GM19468 (cell line): ENCODE results near the gene LARP1.

ENCODE experiments used
- ATAC-seq: cut with Tn5 transposase; IDR thresholded peaks from one replicate; pipeline ENCODE4 v1.9.1; 2021; ENCODE audit warnings: mild to moderate bottlenecking, moderate library complexity, moderate number of reproducible peaks; ENCODE audit not compliant: unreplicated experiment; ENCODE audit errors: extremely low read depth

Gene LARP1

GRCh38 chr5:154784856-154785255 is 29.7 kb downstream of the LARP1 start:
- no peak for ATAC-seq

- no peak for ATAC-seq
These were observed 31.2 kb downstream of the LARP1 start for GRCh38 chr5:154786414-154786813.

GRCh38 chr5:154788212-154788611 is 33.0 kb downstream of the LARP1 start:
- ATAC-seq: no peak

GRCh38 chr5:154791535-154791934 is 36.4 kb downstream of the LARP1 start:
- ATAC-seq: peak; percentile 74

- ATAC-seq: no peak
These were observed 38.7 kb downstream of the LARP1 start for GRCh38 chr5:154793599-154794524.

GRCh38 chr5:154794525-154795234 is 39.5 kb downstream of the LARP1 start:
- ATAC-seq: no peak

- no peak for ATAC-seq
These were observed 40.0 kb downstream of the LARP1 start for GRCh38 chr5:154795235-154795596.

- ATAC-seq: no peak
These were observed 42.6 kb downstream of the LARP1 start for GRCh38 chr5:154797762-154798161.

GRCh38 chr5:154800582-154800981 is 45.4 kb downstream of the LARP1 start:
- no peak for ATAC-seq

- ATAC-seq: no peak
These were observed 45.9 kb downstream of the LARP1 start for GRCh38 chr5:154801083-154801482.

GRCh38 chr5:154802050-154802449 is 46.9 kb downstream of the LARP1 start:
- ATAC-seq: no peak

- ATAC-seq: no peak
These were observed 51.0 kb downstream of the LARP1 start for GRCh38 chr5:154806176-154806575.

GRCh38 chr5:154811239-154811638 is 56.1 kb downstream of the LARP1 start:
- no peak for ATAC-seq

GRCh38 chr5:154811653-154812465 is 56.7 kb downstream of the LARP1 start:
- ATAC-seq: no peak

GRCh38 chr5:154813158-154813557 is 58.0 kb downstream of the LARP1 start:
- no peak for ATAC-seq

- ATAC-seq: no peak
These were observed 58.6 kb downstream of the LARP1 start for GRCh38 chr5:154813736-154814135.

- ATAC-seq: no peak
These were observed 59.8 kb downstream of the LARP1 start for GRCh38 chr5:154815025-154815424.

GRCh38 chr5:154815684-154816247 is 60.6 kb downstream of the LARP1 start:
- ATAC-seq: no peak

- ATAC-seq: no peak
These were observed 61.8 kb downstream of the LARP1 start for GRCh38 chr5:154816891-154817492.

- no peak for ATAC-seq
These were observed 62.6 kb downstream of the LARP1 start for GRCh38 chr5:154817815-154818214.
